CD14-positive monocyte (primary cell): ENCODE data around the gene TUBAL3. TPM values are rescaled to one million over a fixed set of nuclear protein-coding genes. Genes with fewer than 3 reads are reported as not detected.
A peak's percentile ranks its signal among the peaks of the same experiment; 100 is the strongest.

Source experiments
- DNase-seq, 3 donors: peaks; one replicate each; pipeline ENCODE4 v3.0.0-alpha.2; 2011 to 2022
- H2AFZ ChIP-seq: 2 replicates; pipeline ENCODE4 v1.6.0; 2012; ENCODE audit warnings: mild to moderate bottlenecking, low read depth, low read length, inconsistent platforms; ENCODE audit not compliant: insufficient read depth, poor library complexity, severe bottlenecking
- H3K27ac ChIP-seq, 2 donors: 1 replicate in 1 of 2; 2 replicates in 1 of 2; pipeline ENCODE4 v1.5.1; 2012 to 2013; ENCODE audit warnings: low read length in 2 of 2, control low read depth in 1 of 2, inconsistent platforms in 1 of 2, low read depth in 1 of 2, mild to moderate bottlenecking in 1 of 2
- H3K27me3 ChIP-seq, 2 donors: one replicate each; pipeline versions ENCODE4 v1.6.0 to v1.6.1; 2011 to 2013; ENCODE audit warnings: low read length in 2 of 2; ENCODE audit not compliant: control insufficient read depth in 2 of 2, insufficient read depth in 2 of 2
- H3K36me3 ChIP-seq, 2 donors: replicated peaks in 1 of 2; 1 replicate in 1 of 2; 2 replicates in 1 of 2; pipeline versions ENCODE4 v1.5.1 to v1.6.1; 2012 to 2013; ENCODE audit warnings: low read length in 2 of 2, control low read depth in 1 of 2, inconsistent platforms in 1 of 2, mild to moderate bottlenecking in 1 of 2; ENCODE audit not compliant: insufficient read depth in 2 of 2, control insufficient read depth in 1 of 2
- H3K4me1 ChIP-seq, 2 donors: 1 replicate in 1 of 2; 2 replicates in 1 of 2; pipeline versions ENCODE4 v1.5.1 to v1.6.1; 2012 to 2013; ENCODE audit warnings: low read length in 2 of 2, control low read depth in 1 of 2, inconsistent platforms in 1 of 2, mild to moderate bottlenecking in 1 of 2, moderate library complexity in 1 of 2; ENCODE audit not compliant: insufficient read depth in 2 of 2, control insufficient read depth in 1 of 2
- H3K4me2 ChIP-seq: replicated peaks from 2 replicates; pipeline ENCODE3; 2012; ENCODE audit warnings: low read length, moderate library complexity, mild to moderate bottlenecking; ENCODE audit not compliant: poor library complexity, severe bottlenecking; ENCODE audit errors: extremely low read depth
- H3K4me3 ChIP-seq, 3 experiments: fragments of 200-600 bp in 1 of 3; sonication (generic) in 1 of 3; replicated peaks in 1 of 3; 1 replicate in 2 of 3; 2 replicates in 1 of 3; pipeline ENCODE4 v1.5.1; 2011 to 2013; ENCODE audit warnings: low read length in 3 of 3, mild to moderate bottlenecking in 3 of 3, control low read depth in 2 of 3, low read depth in 2 of 3, inconsistent platforms in 1 of 3, moderate library complexity in 1 of 3
- H3K79me2 ChIP-seq: 2 replicates; pipeline ENCODE4 v1.6.0; 2012; ENCODE audit warnings: mild to moderate bottlenecking, control low read depth, inconsistent platforms, low read length, moderate library complexity; ENCODE audit not compliant: insufficient read depth
- H3K9ac ChIP-seq: 2 replicates; pipeline ENCODE4 v1.6.0; 2017; ENCODE audit warnings: low read length, mild to moderate bottlenecking; ENCODE audit not compliant: insufficient read depth, poor library complexity, severe bottlenecking
- H3K9me3 ChIP-seq, 2 donors: replicated peaks in 1 of 2; 1 replicate in 1 of 2; 2 replicates in 1 of 2; pipeline versions ENCODE4 v1.5.1 to v1.6.1; 2012 to 2013; ENCODE audit warnings: low read length in 2 of 2, control low read depth in 1 of 2; ENCODE audit not compliant: control insufficient read depth in 1 of 2, insufficient read depth in 1 of 2
- H4K20me1 ChIP-seq: 2 replicates; pipeline ENCODE4 v1.6.0; 2012; ENCODE audit warnings: mild to moderate bottlenecking, low read length, control low read depth, moderate library complexity; ENCODE audit not compliant: insufficient read depth
- H3K27ac Mint-ChIP-seq, 7 donors: one replicate each; pipeline ENCODE4 v1.8.0; 2020; ENCODE audit warnings: mild to moderate bottlenecking in 7 of 7, mixed read lengths in 7 of 7, moderate library complexity in 6 of 7, inconsistent platforms in 2 of 7
- H3K27me3 Mint-ChIP-seq, 3 donors: one replicate each; pipeline ENCODE4 v1.8.0; 2021 to 2022; ENCODE audit warnings: low read depth in 3 of 3, mild to moderate bottlenecking in 3 of 3, mixed read lengths in 3 of 3, moderate library complexity in 3 of 3, inconsistent platforms in 1 of 3
- H3K36me3 Mint-ChIP-seq, 2 donors: one replicate each; pipeline ENCODE4 v1.8.0; 2020; ENCODE audit warnings: mixed read lengths in 2 of 2, inconsistent platforms in 1 of 2, mild to moderate bottlenecking in 1 of 2
- H3K4me1 Mint-ChIP-seq: one replicate; pipeline ENCODE4 v1.8.0; 2020; ENCODE audit warnings: mild to moderate bottlenecking, mixed read lengths
- H3K4me3 Mint-ChIP-seq, 2 donors: one replicate each; pipeline ENCODE4 v1.8.0; 2020; ENCODE audit warnings: mild to moderate bottlenecking in 2 of 2, mixed read lengths in 2 of 2, moderate library complexity in 1 of 2
- H3K9me3 Mint-ChIP-seq, 7 donors: one replicate each; pipeline ENCODE4 v1.8.0; 2020 to 2022; ENCODE audit warnings: mixed read lengths in 7 of 7, mild to moderate bottlenecking in 6 of 7, moderate library complexity in 6 of 7, inconsistent platforms in 2 of 7
- WGBS: methylation state at CpG from one replicate; pipeline ENCODE4 v1.1.5; 2013; ENCODE audit warnings: missing lambda C conversion rate; ENCODE audit not compliant: insufficient coverage; 5-methylcytosine and 5-hydroxymethylcytosine counted together
- intact Hi-C, 2 donors: fragments of 100-400 bp; cut with micrococcal nuclease; formaldehyde crosslinking; loops; one replicate each; pipeline versions ENCODE4 v1.15.0 to v1.15.1; 2023
- polyA plus RNA-seq, 3 donors: library from polyadenylated mRNA; depleted of rRNA in 1 of 3; unstranded in 2 of 3; stranded (reverse) in 1 of 3; fragments of 300-500 nt in 2 of 3; fragments of >200 nt in 1 of 3; fragmentation: Illumina TruSeq in 2 of 3; gene quantifications; 1 replicate in 2 of 3; 2 replicates in 1 of 3; pipeline ENCODE4 v1.2.3, GENCODE V29; 2012 to 2021
- TF ChIP-seq, protein P1 (sequence below): fragments of 200-600 bp; IDR thresholded peaks from one replicate; pipeline ENCODE4 v1.8.0; 2022; ENCODE audit warnings: antibody characterized with exemption, mild to moderate bottlenecking

Gene TUBAL3
- polyA plus RNA-seq, 3 donors, result not detected

DNA sequence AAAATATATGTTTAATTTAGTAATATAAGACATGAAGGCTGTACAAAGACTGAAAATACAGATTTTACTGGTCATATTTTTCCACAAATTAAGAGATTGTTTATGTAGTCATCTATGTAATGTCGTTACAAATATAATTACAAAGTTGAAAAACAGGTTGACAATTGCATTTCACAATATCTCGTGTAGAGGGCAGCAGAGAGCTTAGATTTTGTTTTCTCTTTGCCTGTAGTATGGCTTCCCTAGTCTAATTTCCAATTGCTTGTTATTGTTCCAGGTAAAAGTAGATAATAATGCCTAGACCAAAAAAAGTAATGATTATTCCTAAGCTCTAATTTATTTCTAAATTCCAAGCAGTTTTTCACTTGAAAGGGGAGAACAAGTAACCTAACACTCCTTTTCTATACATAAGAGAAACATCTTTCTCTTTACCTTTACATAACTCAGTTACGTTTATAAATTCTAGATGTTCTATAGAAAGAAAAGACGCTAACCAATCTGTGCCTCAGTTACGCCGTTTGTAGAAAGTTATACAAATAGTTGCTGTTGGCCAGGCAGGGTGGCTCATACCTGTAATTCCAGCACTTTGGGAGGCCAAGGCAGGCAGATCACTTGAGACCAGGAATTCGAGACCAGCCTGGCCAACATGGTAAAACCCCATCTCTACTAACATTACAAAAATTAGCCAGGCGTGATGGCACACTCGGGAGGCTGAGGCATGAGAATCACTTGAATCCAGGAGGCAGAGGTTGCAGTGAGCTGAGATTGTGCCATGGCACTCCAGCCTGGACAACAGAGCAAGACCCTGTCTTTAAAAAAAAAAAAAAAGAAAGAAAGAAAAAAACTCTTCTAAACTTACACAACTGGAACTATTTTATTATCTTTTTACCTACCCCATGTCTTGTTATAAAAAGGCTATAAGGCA lies 37.7 kb upstream of the TUBAL3 start:
- no peak overlapping the region for H3K9ac ChIP-seq
- peaks cover 11% of the 10 kb centered on the region for H3K4me1 Mint-ChIP-seq
- 100% methylated on average over 2 of the region's 9 CpGs for WGBS

DNA sequence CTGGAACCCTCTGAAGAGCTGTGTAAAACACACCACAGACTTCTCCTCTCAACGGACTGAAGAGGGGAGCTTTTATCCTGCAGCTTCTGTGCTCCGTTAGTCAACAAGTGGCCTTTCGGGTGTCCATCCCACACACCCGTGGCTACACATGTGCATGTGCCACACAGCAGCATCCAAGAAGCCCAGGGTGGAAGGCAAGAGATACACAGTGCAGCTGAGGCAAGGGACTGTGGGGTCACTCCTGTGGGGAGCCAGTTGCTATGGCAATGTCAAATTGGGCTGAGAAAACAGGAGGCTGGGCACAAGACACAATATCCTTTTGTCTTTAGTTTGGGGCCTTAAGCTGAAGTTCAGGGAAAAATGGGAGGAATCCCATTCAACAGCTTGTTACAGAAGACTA lies 36.5 kb upstream of the TUBAL3 start:
- WGBS, result 95% methylated on average over 3 of the region's 4 CpGs
- intact Hi-C loops, result loop anchor here (5.0 kb wide), 2 partner anchors 181 to 186 kb away; no protein-coding TSS in a partner anchor
- no peak overlapping the region for H3K27ac ChIP-seq

More for the DNA sequence above, 37.7 kb upstream of the TUBAL3 start:
- no peak overlapping the region for H3K27ac Mint-ChIP-seq
- peaks cover 0 to 3% (median 0%) of the 10 kb centered on the region in 3 donors for H3K27me3 Mint-ChIP-seq
- no peaks in the 10 kb centered on the region for H3K9me3 Mint-ChIP-seq
- H3K36me3 ChIP-seq, result no peaks in the 10 kb centered on the region
- no peak overlapping the region for H3K27ac ChIP-seq
- no peaks in the 10 kb centered on the region for H3K27me3 ChIP-seq
- TF ChIP-seq, protein P1, sequence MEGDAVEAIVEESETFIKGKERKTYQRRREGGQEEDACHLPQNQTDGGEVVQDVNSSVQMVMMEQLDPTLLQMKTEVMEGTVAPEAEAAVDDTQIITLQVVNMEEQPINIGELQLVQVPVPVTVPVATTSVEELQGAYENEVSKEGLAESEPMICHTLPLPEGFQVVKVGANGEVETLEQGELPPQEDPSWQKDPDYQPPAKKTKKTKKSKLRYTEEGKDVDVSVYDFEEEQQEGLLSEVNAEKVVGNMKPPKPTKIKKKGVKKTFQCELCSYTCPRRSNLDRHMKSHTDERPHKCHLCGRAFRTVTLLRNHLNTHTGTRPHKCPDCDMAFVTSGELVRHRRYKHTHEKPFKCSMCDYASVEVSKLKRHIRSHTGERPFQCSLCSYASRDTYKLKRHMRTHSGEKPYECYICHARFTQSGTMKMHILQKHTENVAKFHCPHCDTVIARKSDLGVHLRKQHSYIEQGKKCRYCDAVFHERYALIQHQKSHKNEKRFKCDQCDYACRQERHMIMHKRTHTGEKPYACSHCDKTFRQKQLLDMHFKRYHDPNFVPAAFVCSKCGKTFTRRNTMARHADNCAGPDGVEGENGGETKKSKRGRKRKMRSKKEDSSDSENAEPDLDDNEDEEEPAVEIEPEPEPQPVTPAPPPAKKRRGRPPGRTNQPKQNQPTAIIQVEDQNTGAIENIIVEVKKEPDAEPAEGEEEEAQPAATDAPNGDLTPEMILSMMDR, result peak; percentile 85
- no peak overlapping the region for H3K4me2 ChIP-seq
- intact Hi-C loops, result loop anchor here (5.0 kb wide), 2 partner anchors 180 to 185 kb away; no protein-coding TSS in a partner anchor
- no peaks in the 10 kb centered on the region for H3K79me2 ChIP-seq
- H2AFZ ChIP-seq, result no peak overlapping the region
- no peak overlapping the region for H3K4me3 Mint-ChIP-seq
- peak; percentile 22 to 61 (median 33) for DNase-seq
- peaks cover 2 to 4% of the 10 kb centered on the region in 2 donors for H3K36me3 Mint-ChIP-seq
- H3K4me3 ChIP-seq, result no peak overlapping the region
- H3K4me1 ChIP-seq, result peaks cover 6 to 8% of the 10 kb centered on the region in 2 donors
- no peaks in the 10 kb centered on the region for H3K9me3 ChIP-seq
- H4K20me1 ChIP-seq, result no peaks in the 10 kb centered on the region

More for the DNA sequence above, 36.5 kb upstream of the TUBAL3 start:
- H3K79me2 ChIP-seq, result no peaks in the 10 kb centered on the region
- no peaks in the 10 kb centered on the region for H3K9me3 ChIP-seq
- H3K4me2 ChIP-seq, result no peak overlapping the region
- H3K36me3 Mint-ChIP-seq, result peaks cover 2 to 4% of the 10 kb centered on the region in 2 donors
- DNase-seq, result no peak
- peaks cover under 1 to 2% of the 10 kb centered on the region in 2 donors for H3K4me1 ChIP-seq
- TF ChIP-seq, protein P1, result no peak
- no peak overlapping the region for H3K27ac Mint-ChIP-seq
- peaks cover under 1% of the 10 kb centered on the region for H3K4me1 Mint-ChIP-seq
- no peaks in the 10 kb centered on the region for H3K27me3 Mint-ChIP-seq
- H3K36me3 ChIP-seq, result no peaks in the 10 kb centered on the region
- H3K4me3 ChIP-seq, result no peak overlapping the region
- no peak overlapping the region for H2AFZ ChIP-seq
- H3K9ac ChIP-seq, result no peak overlapping the region
- no peak overlapping the region for H3K4me3 Mint-ChIP-seq
- no peaks in the 10 kb centered on the region for H3K27me3 ChIP-seq
- H3K9me3 Mint-ChIP-seq, result no peaks in the 10 kb centered on the region
- H4K20me1 ChIP-seq, result no peaks in the 10 kb centered on the region
